Activated T-cell treated with anti-CD3 and anti-CD28 coated beads, Interleukin-2, amount 50 U/mL, for 48 hours (primary cell): Measurements from ENCODE around the gene TCHP.
"Not testable (repeated sequence)": the region's sequence is repeated elsewhere in the genome, so short reads cannot be mapped to it uniquely, and the experiment has no call there.

Experiments
- DNase-seq, 2 experiments: peaks; one replicate each; pipeline ENCODE4 v3.0.0-alpha.2; 2020

Gene TCHP

GRCh38 chr12:109912855-109913321 lies 12.8 kb downstream of the TCHP start:
- no peak for DNase-seq

- no peak for DNase-seq
Measured at GRCh38 chr12:109914461-109914860, 14.4 kb downstream of the TCHP start.

GRCh38 chr12:109915171-109916040 lies 15.3 kb downstream of the TCHP start:
- DNase-seq = no peak

- DNase-seq = no peak
Measured at GRCh38 chr12:109916045-109916444, 16.0 kb downstream of the TCHP start.

- DNase-seq = no peak
Measured at GRCh38 chr12:109919456-109919855, 19.4 kb downstream of the TCHP start.

GRCh38 chr12:109920261-109920780 lies 20.2 kb downstream of the TCHP start:
- DNase-seq = no peak

- no peak for DNase-seq
Measured at GRCh38 chr12:109921982-109922381, 21.9 kb downstream of the TCHP start.

- no peak for DNase-seq
Measured at GRCh38 chr12:109923038-109923437, 23.0 kb downstream of the TCHP start.

GRCh38 chr12:109923481-109924245 lies 23.6 kb downstream of the TCHP start:
- DNase-seq = no peak

- no peak for DNase-seq
Measured at GRCh38 chr12:109925185-109925840, 25.2 kb downstream of the TCHP start.

- no peak for DNase-seq
Measured at GRCh38 chr12:109926016-109926415, 25.9 kb downstream of the TCHP start.

- DNase-seq = no peak
Measured at GRCh38 chr12:109926488-109927210, 26.6 kb downstream of the TCHP start.

- DNase-seq = peak; percentile 47 to 56
Measured at GRCh38 chr12:109927622-109928021, 27.5 kb downstream of the TCHP start.

GRCh38 chr12:109928058-109928656 lies 28.1 kb downstream of the TCHP start:
- DNase-seq = no peak

GRCh38 chr12:109929326-109929725 lies 29.3 kb downstream of the TCHP start:
- DNase-seq = not testable (repeated sequence)

GRCh38 chr12:109930028-109930800 lies 30.1 kb downstream of the TCHP start:
- no peak for DNase-seq

- DNase-seq = no peak
Measured at GRCh38 chr12:109931143-109931542, 31.1 kb downstream of the TCHP start.

- no peak for DNase-seq
Measured at GRCh38 chr12:109932878-109933503, 32.9 kb downstream of the TCHP start.

GRCh38 chr12:109934026-109934425 lies 34.0 kb downstream of the TCHP start:
- DNase-seq = no peak

GRCh38 chr12:109937371-109937770 lies 37.3 kb downstream of the TCHP start:
- no peak for DNase-seq

GRCh38 chr12:109938947-109939346 lies 38.9 kb downstream of the TCHP start:
- DNase-seq = no peak
